Measurements from ENCODE around the gene MTRR. TPM values are rescaled to one million over a fixed set of nuclear protein-coding genes. Genes with fewer than 3 reads are reported as not detected.

MTRR gene
- total RNA-seq, 2 experiments from 2014 or later, result 34.0 to 35.1 TPM

DNA sequence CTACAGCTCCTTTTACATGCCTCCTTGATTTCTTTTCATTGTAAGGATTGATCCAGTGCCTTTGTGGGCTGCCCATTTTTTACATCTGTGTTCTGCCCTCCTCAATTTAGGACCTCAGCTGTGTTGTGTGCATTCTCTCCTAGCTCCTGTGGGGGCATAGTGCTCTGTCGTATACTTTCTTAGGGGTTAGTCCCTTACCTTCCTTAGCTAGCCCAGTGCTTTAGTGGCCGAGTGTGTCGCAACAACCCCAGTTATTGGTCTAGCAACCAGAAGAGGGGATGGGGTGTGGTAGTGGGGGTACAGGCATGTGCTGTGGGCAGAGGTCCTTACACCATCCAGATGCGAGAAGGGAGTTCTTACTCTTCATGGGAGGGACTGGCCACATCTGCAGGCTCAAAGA is 12.1 kb downstream of the MTRR start:
- Mint-ChIP-seq H3K9me3 (no peaks in the 10 kb centered on the region), H3K27ac (no peak overlapping the region), H3K27me3 (ENCODE audit: low read depth) (no peaks in the 10 kb centered on the region), H3K4me3 (no peak overlapping the region), H3K36me3 (ENCODE audit: low read depth) (peaks cover 62% of the 10 kb centered on the region), H3K4me1 (ENCODE audit: low read depth) (peaks cover 38% of the 10 kb centered on the region)
- DNase-seq, result no peak
- CTCF ChIA-PET, result interaction anchor here (0.5 to 1.8 kb wide), 4 partner anchors 8 to 44 kb away, joined by 3 to 4 read pairs (median 4); no protein-coding TSS in a partner anchor
- intact Hi-C loops (cut with micrococcal nuclease), result no loop called here

GRCh38 chr5:7881816-7882215 is 12.9 kb downstream of the MTRR start:
- Mint-ChIP-seq H3K9me3 (no peaks in the 10 kb centered on the region), H3K27me3 (ENCODE audit: low read depth) (no peaks in the 10 kb centered on the region), H3K36me3 (ENCODE audit: low read depth) (peaks cover 59% of the 10 kb centered on the region), H3K4me3 (no peak overlapping the region), H3K27ac (no peak overlapping the region), H3K4me1 (ENCODE audit: low read depth) (peaks cover 30% of the 10 kb centered on the region)
- intact Hi-C loops (cut with micrococcal nuclease), result no loop called here
- CTCF ChIA-PET, result interaction anchor here (1.2 to 1.8 kb wide), 2 partner anchors 9 to 25 kb away, joined by 3 to 4 read pairs; no protein-coding TSS in a partner anchor
- no peak for DNase-seq

GRCh38 chr5:7882926-7883325 is 14.0 kb downstream of the MTRR start:
- CTCF ChIA-PET, result interaction anchor here (0.6 kb wide), 1 partner anchor 23 kb away, joined by 3 read pairs; no protein-coding TSS in a partner anchor
- H3K27me3 Mint-ChIP-seq (ENCODE audit: low read depth), result no peaks in the 10 kb centered on the region
- no peaks in the 10 kb centered on the region for H3K9me3 Mint-ChIP-seq
- no peak overlapping the region for H3K27ac Mint-ChIP-seq
- peaks cover 23% of the 10 kb centered on the region for H3K4me1 Mint-ChIP-seq (ENCODE audit: low read depth)
- no peak overlapping the region for H3K4me3 Mint-ChIP-seq
- intact Hi-C loops (cut with micrococcal nuclease), result no loop called here
- no peak for DNase-seq
- peaks cover 58% of the 10 kb centered on the region for H3K36me3 Mint-ChIP-seq (ENCODE audit: low read depth)

DNA sequence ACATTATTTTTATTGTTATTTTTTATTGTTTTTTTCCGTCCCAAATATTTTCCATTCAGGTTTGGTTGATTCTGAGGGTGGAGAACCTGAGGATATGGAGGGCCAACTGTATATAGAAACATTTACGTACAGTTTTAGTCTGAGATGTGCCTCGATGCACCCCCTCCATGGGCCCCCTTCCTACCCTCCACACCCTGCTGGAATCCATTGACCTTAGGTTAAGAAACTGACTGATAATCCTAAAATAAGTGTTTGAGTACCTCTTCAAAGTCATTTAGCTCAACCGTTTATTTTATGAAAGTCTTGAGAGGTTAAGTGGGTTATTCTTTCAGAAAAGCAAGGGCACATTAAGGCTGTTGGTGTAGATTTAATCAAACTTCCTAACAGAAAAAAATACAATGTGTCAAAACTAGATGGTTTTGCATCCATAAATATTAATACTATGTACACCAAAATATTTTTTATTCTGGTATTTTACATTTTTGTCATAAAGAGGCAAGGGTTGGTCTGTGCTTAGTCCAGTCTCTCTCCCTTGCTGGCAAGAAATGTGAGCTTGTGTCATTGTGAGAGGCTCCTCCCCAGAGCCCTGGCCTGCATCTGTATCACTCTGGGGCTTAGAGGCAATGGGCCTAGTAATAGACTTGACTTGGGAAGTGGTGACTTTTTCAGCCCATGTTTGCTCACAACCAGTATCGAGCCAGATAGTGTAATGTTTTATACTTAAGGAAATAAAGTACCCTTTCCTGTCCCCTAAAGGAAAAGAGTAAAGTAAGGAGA is 15.7 kb downstream of the MTRR start:
- CTCF ChIA-PET, result interaction anchor here (3.8 kb wide), 1 partner anchor 9 kb away, joined by 15 read pairs; no protein-coding TSS in a partner anchor
- Mint-ChIP-seq H3K27ac (no peak overlapping the region), H3K4me3 (no peak overlapping the region), H3K27me3 (ENCODE audit: low read depth) (no peaks in the 10 kb centered on the region), H3K9me3 (no peaks in the 10 kb centered on the region), H3K4me1 (ENCODE audit: low read depth) (peaks cover 10% of the 10 kb centered on the region), H3K36me3 (ENCODE audit: low read depth) (peaks cover 59% of the 10 kb centered on the region)
- intact Hi-C loops (cut with micrococcal nuclease), result loop anchor here (5.0 kb wide), 1 partner anchor 1323 kb away; no protein-coding TSS in a partner anchor
- DNase-seq, result no peak

DNA sequence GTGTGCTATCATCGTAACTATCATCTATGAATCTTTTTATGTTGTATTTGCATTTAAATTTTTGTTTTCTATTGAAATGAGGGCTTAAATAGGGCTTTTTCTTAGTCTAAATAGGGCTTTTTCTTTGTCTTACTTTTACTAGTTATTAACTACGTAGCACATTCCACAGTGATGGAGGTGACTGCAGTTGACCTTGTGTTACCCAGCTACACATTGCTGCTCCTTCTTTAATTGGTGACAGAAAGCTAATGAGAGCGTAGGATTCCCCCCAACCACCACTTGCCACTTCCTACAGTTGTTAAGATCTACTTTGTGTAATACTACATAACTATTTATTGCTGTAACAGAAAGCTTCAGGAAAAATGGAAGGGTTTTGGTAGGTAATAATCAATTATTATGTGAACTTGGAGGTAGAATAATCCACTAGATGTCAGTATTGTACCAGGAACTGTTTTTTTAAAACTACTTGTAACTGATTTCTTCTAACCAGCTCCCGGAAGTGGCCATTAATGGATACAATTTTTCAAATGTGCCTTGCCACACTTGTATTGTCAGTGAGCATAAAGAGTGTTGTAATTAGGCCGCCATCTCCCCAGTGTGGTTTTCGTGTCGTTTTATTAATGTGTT is 18.0 kb downstream of the MTRR start:
- CTCF ChIA-PET, result interaction anchor here (0.6 to 3.8 kb wide), 13 partner anchors 11 to 1798 kb away, joined by 3 to 15 read pairs (median 5); partner anchors contain the start of genes FASTKD3 and MTRR
- H3K27ac Mint-ChIP-seq, result no peak overlapping the region
- H3K27me3 Mint-ChIP-seq (ENCODE audit: low read depth), result no peaks in the 10 kb centered on the region
- H3K36me3 Mint-ChIP-seq (ENCODE audit: low read depth), result peaks cover 48% of the 10 kb centered on the region
- no peaks in the 10 kb centered on the region for H3K4me1 Mint-ChIP-seq (ENCODE audit: low read depth)
- DNase-seq, result no peak
- intact Hi-C loops (cut with micrococcal nuclease), result loop anchor here (5.0 kb wide), 1 partner anchor 1320 kb away; no protein-coding TSS in a partner anchor
- H3K9me3 Mint-ChIP-seq, result no peaks in the 10 kb centered on the region
- no peak overlapping the region for H3K4me3 Mint-ChIP-seq

DNA sequence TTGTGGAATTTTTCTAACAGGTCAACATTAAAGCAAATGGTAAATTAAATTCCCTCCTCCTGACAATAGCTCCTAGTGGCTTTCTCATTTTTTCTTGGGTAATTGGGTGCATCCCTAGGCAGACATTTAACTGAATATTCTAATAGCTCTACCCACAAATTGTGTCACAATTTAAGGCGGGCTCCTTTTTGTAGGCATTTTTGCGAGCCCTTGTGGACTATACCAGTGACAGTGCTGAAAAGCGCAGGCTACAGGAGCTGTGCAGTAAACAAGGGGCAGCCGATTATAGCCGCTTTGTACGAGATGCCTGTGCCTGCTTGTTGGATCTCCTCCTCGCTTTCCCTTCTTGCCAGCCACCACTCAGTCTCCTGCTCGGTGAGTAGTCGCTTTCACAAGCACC is 20.0 kb downstream of the MTRR start:
- CTCF ChIA-PET, result interaction anchor here (0.9 to 3.3 kb wide), 4 partner anchors 13 to 32 kb away, joined by 3 to 12 read pairs (median 8); partner anchors contain the start of genes FASTKD3 and MTRR
- Mint-ChIP-seq H3K27ac (no peak overlapping the region), H3K4me1 (ENCODE audit: low read depth) (no peaks in the 10 kb centered on the region), H3K9me3 (no peaks in the 10 kb centered on the region), H3K4me3 (no peak overlapping the region), H3K27me3 (ENCODE audit: low read depth) (no peaks in the 10 kb centered on the region), H3K36me3 (ENCODE audit: low read depth) (peaks cover 50% of the 10 kb centered on the region)
- no peak for DNase-seq
- intact Hi-C loops (cut with micrococcal nuclease), result loop anchor here (5.0 kb wide), 1 partner anchor 1318 kb away; no protein-coding TSS in a partner anchor

GRCh38 chr5:7894439-7894838 is 25.5 kb downstream of the MTRR start:
- Mint-ChIP-seq H3K36me3 (ENCODE audit: low read depth) (peaks cover 70% of the 10 kb centered on the region), H3K27me3 (ENCODE audit: low read depth) (no peaks in the 10 kb centered on the region), H3K4me3 (no peak overlapping the region), H3K4me1 (ENCODE audit: low read depth) (peaks cover 12% of the 10 kb centered on the region), H3K27ac (no peak overlapping the region), H3K9me3 (no peaks in the 10 kb centered on the region)
- no peak for DNase-seq
- intact Hi-C loops (cut with micrococcal nuclease), result no loop called here
- CTCF ChIA-PET, result no interaction called here

- Mint-ChIP-seq H3K4me3 (no peak overlapping the region), H3K9me3 (no peaks in the 10 kb centered on the region), H3K4me1 (ENCODE audit: low read depth) (peaks cover 12% of the 10 kb centered on the region), H3K36me3 (ENCODE audit: low read depth) (peaks cover 71% of the 10 kb centered on the region), H3K27me3 (ENCODE audit: low read depth) (no peaks in the 10 kb centered on the region), H3K27ac (no peak overlapping the region)
- DNase-seq, result no peak
- intact Hi-C loops (cut with micrococcal nuclease), result loop anchor here (1.0 kb wide), 1 partner anchor 17 kb away; no protein-coding TSS in a partner anchor
- CTCF ChIA-PET, result no interaction called here
Observed at GRCh38 chr5:7894860-7895259, 25.9 kb downstream of the MTRR start.

GRCh38 chr5:7897014-7897600 is 28.2 kb downstream of the MTRR start:
- CTCF ChIA-PET, result interaction anchor here (0.6 kb wide), 1 partner anchor 155 kb away, joined by 5 read pairs; no protein-coding TSS in a partner anchor
- Mint-ChIP-seq H3K27me3 (ENCODE audit: low read depth) (no peaks in the 10 kb centered on the region), H3K4me1 (ENCODE audit: low read depth) (peaks cover 12% of the 10 kb centered on the region), H3K36me3 (ENCODE audit: low read depth) (peaks cover 66% of the 10 kb centered on the region), H3K27ac (no peak overlapping the region), H3K4me3 (no peak overlapping the region), H3K9me3 (no peaks in the 10 kb centered on the region)
- intact Hi-C loops (cut with micrococcal nuclease), result no loop called here
- DNase-seq, result peak; percentile 32

DNA sequence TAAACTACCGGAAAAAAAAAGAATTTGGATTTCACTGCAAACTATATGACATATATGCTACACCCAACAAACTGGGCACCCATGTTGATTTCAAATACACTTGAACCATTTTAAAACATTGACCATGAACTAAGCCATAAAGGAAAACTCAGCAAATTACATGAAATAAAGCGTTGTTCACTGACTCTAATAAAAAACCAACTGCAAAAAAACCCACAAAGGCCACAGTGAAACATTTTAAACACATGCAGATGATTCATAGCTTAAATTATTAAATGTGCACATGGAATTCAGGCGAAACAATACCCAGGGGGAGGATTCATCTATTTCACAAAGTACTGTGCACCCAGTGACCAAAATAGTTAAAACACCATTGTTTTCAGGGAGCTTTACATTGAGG is 33.3 kb downstream of the MTRR start:
- intact Hi-C loops (cut with micrococcal nuclease), result no loop called here
- H3K36me3 Mint-ChIP-seq (ENCODE audit: low read depth), result peaks cover 70% of the 10 kb centered on the region
- DNase-seq, result no peak
- peaks cover 3% of the 10 kb centered on the region for H3K9me3 Mint-ChIP-seq
- H3K4me1 Mint-ChIP-seq (ENCODE audit: low read depth), result peaks cover 10% of the 10 kb centered on the region
- H3K27ac Mint-ChIP-seq, result no peak overlapping the region
- CTCF ChIA-PET, result interaction anchor here (1.8 kb wide), 1 partner anchor 15 kb away, joined by 5 read pairs; no protein-coding TSS in a partner anchor
- no peaks in the 10 kb centered on the region for H3K27me3 Mint-ChIP-seq (ENCODE audit: low read depth)
- H3K4me3 Mint-ChIP-seq, result no peak overlapping the region

- H3K4me1 Mint-ChIP-seq (ENCODE audit: low read depth), result peaks cover 10% of the 10 kb centered on the region
- no peak for DNase-seq
- CTCF ChIA-PET, result interaction anchor here (1.8 kb wide), 1 partner anchor 16 kb away, joined by 5 read pairs; no protein-coding TSS in a partner anchor
- no peak overlapping the region for H3K27ac Mint-ChIP-seq
- no peak overlapping the region for H3K4me3 Mint-ChIP-seq
- peaks cover 8% of the 10 kb centered on the region for H3K9me3 Mint-ChIP-seq
- no peaks in the 10 kb centered on the region for H3K27me3 Mint-ChIP-seq (ENCODE audit: low read depth)
- peaks cover 70% of the 10 kb centered on the region for H3K36me3 Mint-ChIP-seq (ENCODE audit: low read depth)
- intact Hi-C loops (cut with micrococcal nuclease), result no loop called here
Observed at GRCh38 chr5:7902666-7903625, 34.0 kb downstream of the MTRR start.
